GM21381 (cell line): ENCODE results near the gene NT5DC2.
"Not testable (repeated sequence)": the region's sequence is repeated elsewhere in the genome, so short reads cannot be mapped to it uniquely, and the experiment has no call there.

Experiments
- ATAC-seq: cut with Tn5 transposase; IDR thresholded peaks from one replicate; pipeline ENCODE4 v1.9.1; 2021; ENCODE audit warnings: mild to moderate bottlenecking, moderate library complexity; ENCODE audit not compliant: unreplicated experiment

The NT5DC2 gene

GRCh38 chr3:52537726-52538421 lies 4.2 kb upstream of the NT5DC2 start:
- no peak for ATAC-seq

GRCh38 chr3:52537165-52537620 lies 3.5 kb upstream of the NT5DC2 start:
- no peak for ATAC-seq

- ATAC-seq = peak; percentile 83
These were observed 2.9 kb upstream of the NT5DC2 start, which contains the start of gene UQCC5 for GRCh38 chr3:52536369-52537164. Gene UQCC5, plus strand, starts transcription at chr3:52536605. Its CDS starts 151 bp downstream, at chr3:52536756.

- ATAC-seq = no peak
These were observed 2.4 kb upstream of the NT5DC2 start for GRCh38 chr3:52536112-52536368.

GRCh38 chr3:52535411-52536111 lies 1.9 kb upstream of the NT5DC2 start:
- ATAC-seq = no peak

GRCh38 chr3:52534281-52535183 lies 875 bp upstream of the NT5DC2 start:
- ATAC-seq = no peak

GRCh38 chr3:52532838-52533622 lies 627 bp downstream of the NT5DC2 start:
- no peak for ATAC-seq

GRCh38 chr3:52532517-52532837 lies 1.2 kb downstream of the NT5DC2 start:
- ATAC-seq = no peak

- ATAC-seq = no peak
These were observed 1.7 kb downstream of the NT5DC2 start for GRCh38 chr3:52531860-52532516.

GRCh38 chr3:52530918-52531826 lies 2.5 kb downstream of the NT5DC2 start:
- ATAC-seq = no peak

- no peak for ATAC-seq
These were observed 4.0 kb downstream of the NT5DC2 start for GRCh38 chr3:52529376-52530333.

GRCh38 chr3:52528586-52529375 lies 4.9 kb downstream of the NT5DC2 start:
- ATAC-seq = no peak

- ATAC-seq = no peak
These were observed 5.7 kb downstream of the NT5DC2 start for GRCh38 chr3:52527732-52528585.

- no peak for ATAC-seq
These were observed 6.5 kb downstream of the NT5DC2 start for GRCh38 chr3:52527039-52527731.

- not testable (repeated sequence) for ATAC-seq
These were observed 7.0 kb downstream of the NT5DC2 start for GRCh38 chr3:52526671-52527038.
